HUES6 (cell line): Measurements from ENCODE around the gene FIP1L1.
"Not testable (repeated sequence)": the region's sequence is repeated elsewhere in the genome, so short reads cannot be mapped to it uniquely, and the experiment has no call there.

Experiments used
- H3K27ac ChIP-seq: 2 replicates; pipeline ENCODE4 v1.7.0; 2013; ENCODE audit warnings: low read depth, mild to moderate bottlenecking, low read length, inconsistent platforms
- H3K27me3 ChIP-seq: 2 replicates; pipeline ENCODE4 v1.6.1; 2013; ENCODE audit warnings: low read length; ENCODE audit not compliant: control insufficient read depth, insufficient read depth
- H3K36me3 ChIP-seq: 2 replicates; pipeline ENCODE4 v1.6.1; 2013; ENCODE audit warnings: low read length; ENCODE audit not compliant: control insufficient read depth, insufficient read depth
- H3K4me1 ChIP-seq: 2 replicates; pipeline ENCODE4 v1.6.1; 2013; ENCODE audit warnings: low read length; ENCODE audit not compliant: control insufficient read depth, insufficient read depth
- H3K4me3 ChIP-seq: 2 replicates; pipeline ENCODE4 v1.5.1; 2013; ENCODE audit warnings: low read depth, low read length
- H3K9ac ChIP-seq: one replicate; pipeline ENCODE4 v1.6.1; 2013; ENCODE audit warnings: mild to moderate bottlenecking, low read length
- H3K9me3 ChIP-seq: 2 replicates; pipeline ENCODE4 v1.6.1; 2013; ENCODE audit warnings: low read depth, low read length; ENCODE audit not compliant: control insufficient read depth, insufficient read depth

The FIP1L1 gene

DNA sequence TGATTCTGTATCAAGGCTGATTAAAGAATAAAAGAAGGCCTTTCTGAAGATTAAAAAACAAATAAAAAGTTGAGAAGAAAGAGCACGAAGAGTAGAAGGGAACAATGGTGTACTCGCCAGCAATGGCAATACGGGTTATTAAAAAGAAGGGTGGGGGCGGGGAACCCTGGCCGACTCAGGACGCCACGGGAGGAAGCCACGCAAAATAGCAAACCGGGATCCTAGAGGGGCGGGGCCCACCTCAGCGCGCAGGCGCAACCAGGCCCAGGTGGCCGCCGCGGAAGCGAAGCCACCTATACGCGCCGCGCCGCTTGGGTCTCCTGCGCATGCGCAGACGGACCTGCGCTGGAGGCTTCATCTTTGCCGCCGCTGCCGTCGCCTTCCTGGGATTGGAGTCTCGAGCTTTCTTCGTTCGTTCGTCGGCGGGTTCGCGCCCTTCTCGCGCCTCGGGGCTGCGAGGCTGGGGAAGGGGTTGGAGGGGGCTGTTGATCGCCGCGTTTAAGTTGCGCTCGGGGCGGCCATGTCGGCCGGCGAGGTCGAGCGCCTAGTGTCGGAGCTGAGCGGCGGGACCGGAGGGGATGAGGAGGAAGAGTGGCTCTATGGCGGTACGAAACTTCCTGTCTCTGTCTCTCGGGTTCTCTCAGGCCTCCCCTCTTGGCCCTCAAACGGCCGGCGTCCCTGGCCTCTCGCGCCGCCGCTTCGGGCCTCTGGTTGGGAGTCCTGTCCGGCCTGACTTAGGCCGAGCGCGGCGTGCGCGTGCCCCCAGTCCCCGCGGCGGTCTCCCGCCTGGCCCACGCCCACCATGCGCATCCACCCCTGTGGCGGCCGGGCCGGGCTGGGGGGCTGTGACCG, at the start of gene FIP1L1:
Gene FIP1L1, plus strand, starts transcription at position 323 of the 852 bp plus-strand sequence. Its CDS starts 198 bp downstream, at position 521.
- H3K4me1 ChIP-seq: peaks cover 10% of the 10 kb centered on the region; the same call in 1 of the 2 replicates
- H3K36me3 ChIP-seq: peaks cover 22% of the 10 kb centered on the region
- H3K9ac ChIP-seq: peak within 1 kb of the TSS; percentile 93
- no peaks in the 10 kb centered on the region for H3K9me3 ChIP-seq
- peak within 1 kb of the TSS; percentile 94 for H3K4me3 ChIP-seq
- H3K27ac ChIP-seq: peak within 1 kb of the TSS; percentile 94
- H3K27me3 ChIP-seq: peaks cover 11% of the 10 kb centered on the region

DNA sequence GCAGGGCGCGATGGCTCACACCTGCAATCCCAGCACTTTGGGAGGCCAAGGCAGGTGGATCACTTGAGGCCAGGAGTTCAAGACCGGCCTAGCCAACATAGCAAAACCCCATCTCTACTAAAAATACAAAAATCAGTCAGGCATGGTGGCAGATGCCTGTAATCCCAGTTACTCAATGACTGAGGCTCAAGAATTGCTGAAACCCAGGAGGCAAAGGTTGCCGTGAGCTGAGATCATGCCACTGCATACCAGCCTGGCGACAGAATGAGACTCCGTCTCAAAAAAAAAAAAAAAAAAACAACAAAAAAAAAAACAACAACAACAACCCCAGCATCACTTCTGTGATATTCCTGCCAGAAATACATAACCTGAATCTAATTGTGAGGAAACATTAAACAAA, 42.5 kb upstream of the FIP1L1 start:
- not testable (repeated sequence) for H3K36me3 ChIP-seq, H3K27ac ChIP-seq, H3K4me1 ChIP-seq

DNA sequence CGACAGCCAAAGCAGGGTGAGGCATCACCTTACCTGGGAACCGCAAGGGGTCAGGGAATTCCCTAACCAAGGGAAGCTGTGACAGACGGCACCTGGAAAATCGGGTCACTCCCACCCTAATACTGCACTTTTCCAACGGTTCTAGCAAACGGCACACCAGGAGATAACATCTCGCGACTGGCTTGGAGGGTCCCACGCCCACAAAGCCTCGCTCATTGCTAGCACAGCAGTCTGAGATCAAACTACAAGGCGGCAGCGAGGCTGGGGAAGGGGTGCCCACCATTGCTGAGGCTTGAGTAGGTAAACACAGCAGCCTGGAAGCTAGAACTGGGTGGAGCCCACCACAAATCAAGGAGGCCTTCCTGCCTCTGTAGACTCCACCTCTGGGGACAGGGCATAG, 37.3 kb upstream of the FIP1L1 start:
- not testable (repeated sequence) for H3K27ac ChIP-seq, H3K4me1 ChIP-seq, H3K9me3 ChIP-seq, H3K27me3 ChIP-seq, H3K9ac ChIP-seq, H3K36me3 ChIP-seq, H3K4me3 ChIP-seq

More for the DNA sequence above, 42.5 kb upstream of the FIP1L1 start:
- H3K4me3 ChIP-seq, H3K9me3 ChIP-seq, H3K27me3 ChIP-seq, H3K9ac ChIP-seq: not testable (repeated sequence)

- not testable (repeated sequence) for H3K27me3 ChIP-seq, H3K9me3 ChIP-seq, H3K27ac ChIP-seq, H3K4me3 ChIP-seq, H3K4me1 ChIP-seq, H3K9ac ChIP-seq, H3K36me3 ChIP-seq
Measured at GRCh38 chr4:53346392-53346791, 31.0 kb upstream of the FIP1L1 start.

DNA sequence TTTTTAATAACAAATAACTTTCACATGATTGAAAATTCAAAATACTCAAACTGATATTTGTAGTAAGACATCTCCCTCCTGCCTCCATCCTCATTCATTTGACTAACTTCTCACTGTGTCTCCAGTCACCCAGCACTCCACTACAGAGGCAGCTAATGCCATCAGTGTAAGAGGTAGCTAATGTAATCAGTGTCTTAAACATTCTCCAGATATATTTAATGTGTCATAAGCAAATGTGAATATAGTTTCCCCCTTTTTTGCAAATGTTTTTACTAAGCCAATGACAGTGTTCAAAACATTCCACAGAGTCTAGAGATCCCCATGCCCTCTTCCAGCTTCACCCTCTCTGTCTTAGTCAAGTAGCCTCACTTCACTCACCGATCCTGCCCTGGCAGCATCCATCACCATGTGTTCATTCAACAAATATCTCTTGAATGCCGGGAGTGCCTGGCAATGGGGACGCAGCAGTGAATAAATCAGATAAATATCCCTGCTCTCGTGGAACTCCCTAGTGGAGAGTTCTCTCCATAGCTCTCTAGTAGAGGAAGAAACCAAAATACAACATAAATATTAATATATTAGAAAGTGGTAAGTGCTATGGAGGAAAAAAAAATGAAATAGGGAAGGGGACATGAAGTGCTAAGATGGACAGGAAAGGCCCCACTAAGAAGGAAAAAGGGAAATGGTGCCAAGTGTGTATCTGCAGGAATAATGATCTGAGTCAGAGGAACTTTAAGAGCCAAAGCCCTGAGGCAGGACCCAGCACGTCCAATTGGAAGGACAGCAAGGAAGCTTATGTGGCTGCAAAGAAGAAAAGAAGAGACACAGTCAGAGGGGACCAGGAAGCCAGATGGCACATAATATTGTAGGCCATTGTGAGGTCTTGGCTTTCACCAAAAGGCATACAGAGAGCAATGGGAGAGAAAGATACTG, 30.3 kb upstream of the FIP1L1 start:
- H3K4me1 ChIP-seq: no peaks in the 10 kb centered on the region
- H3K4me3 ChIP-seq: no peak overlapping the region
- H3K9ac ChIP-seq: no peak overlapping the region
- no peak overlapping the region for H3K27ac ChIP-seq
- peaks cover 2% of the 10 kb centered on the region; the same call in 1 of the 2 replicates for H3K36me3 ChIP-seq
- no peaks in the 10 kb centered on the region for H3K9me3 ChIP-seq
- no peaks in the 10 kb centered on the region for H3K27me3 ChIP-seq

GRCh38 chr4:53348046-53348445, 29.4 kb upstream of the FIP1L1 start:
- Histone ChIP-seq H3K4me3 (no peak overlapping the region), H3K36me3 (peaks cover 2% of the 10 kb centered on the region; the same call in 1 of the 2 replicates), H3K4me1 (no peaks in the 10 kb centered on the region), H3K27ac (no peak overlapping the region), H3K27me3 (no peaks in the 10 kb centered on the region), H3K9me3 (no peaks in the 10 kb centered on the region), H3K9ac (no peak overlapping the region)

DNA sequence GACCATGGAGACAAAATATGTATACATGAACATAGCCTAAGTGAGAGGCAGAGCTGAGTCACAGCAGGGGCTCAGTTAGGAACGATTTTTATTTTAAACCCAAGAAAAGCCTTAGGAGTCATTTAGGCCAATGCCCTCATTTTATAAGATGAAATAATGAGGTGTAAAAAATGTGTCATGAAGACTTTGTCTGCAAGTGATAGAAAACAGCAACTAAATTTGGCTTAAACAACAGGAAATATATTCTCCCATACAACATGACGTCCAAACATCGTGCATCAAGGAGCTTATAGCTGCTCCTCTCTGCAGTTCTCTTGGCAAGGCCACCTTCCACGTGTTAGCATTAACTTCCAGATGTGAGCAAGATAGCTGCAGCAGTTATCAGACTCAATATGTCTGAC, 28.4 kb upstream of the FIP1L1 start:
- H3K36me3 ChIP-seq: peaks cover 2% of the 10 kb centered on the region; the same call in 1 of the 2 replicates

DNA sequence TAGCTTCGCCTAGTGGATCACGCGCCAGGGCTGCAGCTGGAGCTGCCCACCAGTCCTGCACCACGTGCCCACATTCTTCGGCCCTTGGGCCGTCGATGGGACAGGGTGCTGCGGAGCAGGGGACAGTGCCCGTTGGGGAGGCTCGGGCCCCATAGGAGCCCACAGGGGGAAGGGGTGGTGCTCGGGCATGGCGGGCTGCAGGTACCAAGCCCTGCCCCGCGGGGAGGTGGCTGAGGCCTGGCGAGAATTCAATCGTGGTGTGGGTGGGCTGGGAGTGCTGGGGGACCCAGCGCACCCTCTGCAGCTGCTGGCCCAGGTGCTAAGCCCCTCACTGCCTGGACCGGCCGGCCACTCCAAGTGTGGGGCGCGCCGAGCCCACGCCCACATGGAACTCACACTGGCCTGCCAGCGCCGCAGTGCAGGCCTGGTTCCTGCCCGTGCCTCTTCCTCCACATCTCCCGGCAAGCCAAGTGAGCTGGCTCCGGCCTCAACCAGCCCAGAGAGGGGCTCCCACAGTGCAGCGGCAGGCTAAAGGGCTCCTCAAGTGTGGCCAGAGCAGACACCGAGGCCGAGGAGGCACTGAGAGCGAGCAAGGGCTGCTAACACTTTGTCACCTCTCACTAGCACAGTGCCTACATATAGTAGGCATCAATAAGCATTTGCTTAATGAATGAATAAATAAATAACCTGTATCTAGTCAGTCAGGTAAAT, 23.3 kb upstream of the FIP1L1 start:
- Histone ChIP-seq H3K36me3 (peaks cover 2% of the 10 kb centered on the region; the same call in 1 of the 2 replicates), H3K9me3 (peaks cover 15% of the 10 kb centered on the region), H3K4me3 (no peak overlapping the region), H3K4me1 (no peaks in the 10 kb centered on the region), H3K9ac (no peak overlapping the region), H3K27me3 (no peaks in the 10 kb centered on the region), H3K27ac (no peak overlapping the region)

More for the DNA sequence above, 28.4 kb upstream of the FIP1L1 start:
- Histone ChIP-seq H3K9me3 (peaks cover 2% of the 10 kb centered on the region; the same call in 1 of the 2 replicates), H3K4me1 (no peaks in the 10 kb centered on the region), H3K27ac (no peak overlapping the region), H3K9ac (no peak overlapping the region), H3K27me3 (no peaks in the 10 kb centered on the region), H3K4me3 (no peak overlapping the region)

GRCh38 chr4:53355930-53356521, 21.4 kb upstream of the FIP1L1 start:
- H3K27ac ChIP-seq: no peak overlapping the region
- H3K27me3 ChIP-seq: no peaks in the 10 kb centered on the region
- no peaks in the 10 kb centered on the region for H3K36me3 ChIP-seq
- peaks cover 15% of the 10 kb centered on the region for H3K9me3 ChIP-seq
- H3K9ac ChIP-seq: no peak overlapping the region
- H3K4me3 ChIP-seq: no peak overlapping the region
- H3K4me1 ChIP-seq: no peaks in the 10 kb centered on the region

DNA sequence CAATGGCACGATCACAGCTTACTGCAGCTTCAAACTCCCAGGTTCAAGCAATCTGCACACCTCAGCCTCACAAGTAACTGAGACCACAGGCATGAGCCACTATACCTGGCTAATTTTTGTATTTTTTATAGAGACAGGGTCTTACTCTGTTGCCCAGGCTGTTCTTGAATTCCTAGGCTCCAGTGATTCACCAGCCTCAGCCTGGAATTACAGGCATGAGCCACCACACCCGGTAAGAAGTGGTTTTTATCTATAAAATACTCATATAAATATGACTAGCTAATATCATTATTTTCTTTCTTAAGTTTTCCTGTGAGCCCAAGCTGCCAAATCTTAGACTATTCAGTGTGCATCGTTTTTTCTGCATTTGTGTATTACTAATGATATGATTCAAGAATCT, 16.0 kb upstream of the FIP1L1 start:
- no peak overlapping the region for H3K27ac ChIP-seq

More for the DNA sequence above, 16.0 kb upstream of the FIP1L1 start:
- Histone ChIP-seq H3K4me1 (peaks cover 6% of the 10 kb centered on the region; the same call in 1 of the 2 replicates), H3K4me3 (no peak overlapping the region), H3K27me3 (no peaks in the 10 kb centered on the region), H3K36me3 (no peaks in the 10 kb centered on the region), H3K9ac (no peak overlapping the region), H3K9me3 (no peaks in the 10 kb centered on the region)
